ENCODE measurements around the gene SUSD6. TPM values are rescaled to one million over a fixed set of nuclear protein-coding genes. Genes with fewer than 3 reads are reported as not detected.

The SUSD6 gene
- total and polyA plus RNA-seq, 2 experiments from 2014 or later: 15.7 to 28.4 TPM

- H3K36me3 ChIP-seq (replicated peaks; ENCODE audit: insufficient read depth, low read depth): no peaks in the 10 kb centered on the region
These were observed 101.2 kb downstream of the SUSD6 start for GRCh38 chr14:69712599-69713088.

GRCh38 chr14:69713209-69713781 is 101.9 kb downstream of the SUSD6 start:
- H3K9me2 ChIP-seq (replicated peaks; ENCODE audit: insufficient read depth): no peaks in the 10 kb centered on the region
- no peaks in the 10 kb centered on the region for H3K9me3 ChIP-seq (ENCODE audit: low read depth)
- peaks cover 39% of the 10 kb centered on the region for H3K4me1 ChIP-seq (ENCODE audit: insufficient read depth)
- H3K4me2 ChIP-seq: no peak overlapping the region
- H3K36me3 ChIP-seq (replicated peaks; ENCODE audit: insufficient read depth, low read depth): no peaks in the 10 kb centered on the region
- TF ChIP-seq EZH2phosphoT487 (IDR thresholded peaks at IDR 0.05; ENCODE audit: low read depth, severe bottlenecking, unreplicated experiment) (no peak), EZH2 (IDR thresholded peaks at IDR 0.05; ENCODE audit: borderline replicate concordance) (no peak), CTCF (IDR thresholded peaks at IDR 0.05; ENCODE audit: poor library complexity) (no peak)
- no peak for DNase-seq (ENCODE audit: low spot score)
- peak overlapping the region; percentile 76 for H3K27ac ChIP-seq
- peaks cover under 1% of the 10 kb centered on the region for H3K79me2 ChIP-seq
- H3K27me3 ChIP-seq: no peaks in the 10 kb centered on the region
- no peak overlapping the region for H3K4me3 ChIP-seq
- no peaks in the 10 kb centered on the region for H4K20me1 ChIP-seq (ENCODE audit: insufficient read depth, poor library complexity, severe bottlenecking)
- no peak overlapping the region for H2AFZ ChIP-seq
- 61% methylated on average over 4 of the region's 4 CpGs for WGBS (ENCODE audit: low lambda C conversion rate, missing lambda C conversion rate)

More at GRCh38 chr14:69712599-69713088, 101.2 kb downstream of the SUSD6 start:
- peaks cover 39% of the 10 kb centered on the region for H3K4me1 ChIP-seq (ENCODE audit: insufficient read depth)
- H3K4me3 ChIP-seq: no peak overlapping the region
- no peak overlapping the region for H3K4me2 ChIP-seq
- H3K27ac ChIP-seq: peak overlapping the region; percentile 76
- peaks cover 5% of the 10 kb centered on the region for H3K79me2 ChIP-seq
- H3K9me2 ChIP-seq (replicated peaks; ENCODE audit: insufficient read depth): no peaks in the 10 kb centered on the region
- TF ChIP-seq CTCF (IDR thresholded peaks at IDR 0.05; ENCODE audit: poor library complexity): no peak
- no peak for TF ChIP-seq EZH2phosphoT487 (IDR thresholded peaks at IDR 0.05; ENCODE audit: low read depth, severe bottlenecking, unreplicated experiment)
- TF ChIP-seq EZH2 (IDR thresholded peaks at IDR 0.05; ENCODE audit: borderline replicate concordance): no peak
- no peaks in the 10 kb centered on the region for H3K9me3 ChIP-seq (ENCODE audit: low read depth)
- no peak for DNase-seq (ENCODE audit: low spot score)
- WGBS (ENCODE audit: low lambda C conversion rate, missing lambda C conversion rate): 71% methylated on average over 6 of the region's 6 CpGs
- no peaks in the 10 kb centered on the region for H4K20me1 ChIP-seq (ENCODE audit: insufficient read depth, poor library complexity, severe bottlenecking)
- no peak overlapping the region for H2AFZ ChIP-seq
- H3K27me3 ChIP-seq: no peaks in the 10 kb centered on the region

- no peaks in the 10 kb centered on the region for H3K27me3 ChIP-seq
- no peak overlapping the region for H3K4me2 ChIP-seq
- H4K20me1 ChIP-seq (ENCODE audit: insufficient read depth, poor library complexity, severe bottlenecking): no peaks in the 10 kb centered on the region
- H3K9me3 ChIP-seq (ENCODE audit: low read depth): no peaks in the 10 kb centered on the region
- no peak for DNase-seq (ENCODE audit: low spot score)
- H2AFZ ChIP-seq: no peak overlapping the region
- TF ChIP-seq EZH2 (IDR thresholded peaks at IDR 0.05; ENCODE audit: borderline replicate concordance) (no peak), EZH2phosphoT487 (IDR thresholded peaks at IDR 0.05; ENCODE audit: low read depth, severe bottlenecking, unreplicated experiment) (no peak), CTCF (IDR thresholded peaks at IDR 0.05; ENCODE audit: poor library complexity) (no peak)
- peak overlapping the region; percentile 76 for H3K27ac ChIP-seq
- H3K4me1 ChIP-seq (ENCODE audit: insufficient read depth): peaks cover 39% of the 10 kb centered on the region
- H3K9me2 ChIP-seq (replicated peaks; ENCODE audit: insufficient read depth): no peaks in the 10 kb centered on the region
- no peak overlapping the region for H3K4me3 ChIP-seq
- WGBS (ENCODE audit: low lambda C conversion rate, missing lambda C conversion rate): 59% methylated on average over 9 of the region's 9 CpGs
- no peaks in the 10 kb centered on the region for H3K36me3 ChIP-seq (replicated peaks; ENCODE audit: insufficient read depth, low read depth)
- no peaks in the 10 kb centered on the region for H3K79me2 ChIP-seq
These were observed 102.7 kb downstream of the SUSD6 start for GRCh38 chr14:69713993-69714679.
